Heart left ventricle (tissue), 16 donors: Measurements from ENCODE around the gene CLDN16. TPM values are rescaled to one million over a fixed set of nuclear protein-coding genes. Genes with fewer than 3 reads are reported as not detected.

Source experiments
- ATAC-seq, 4 donors: fragments of 200-7000 bp; cut with Tn5 transposase; one replicate each; pipeline ENCODE4 v1.9.1; 2020 to 2022; ENCODE audit warnings: moderate library complexity in 4 of 4, mild to moderate bottlenecking in 3 of 4, moderate number of reproducible peaks in 1 of 4
- DNase-seq, 5 donors: peaks; one replicate each; pipeline ENCODE4 v3.0.0-alpha.2; 2020
- H3K27ac ChIP-seq, 12 donors: fragments of 200-600 bp; sonication (generic) in 4 of 12; one replicate each; pipeline versions ENCODE4 v1.5.0 to v1.8.0; 2016 to 2022; ENCODE audit warnings: mild to moderate bottlenecking in 2 of 12
- H3K27me3 ChIP-seq, 9 donors: fragments of 200-600 bp; sonication (generic) in 2 of 9; one replicate each; pipeline versions ENCODE4 v1.5.1 to v1.8.0; 2016 to 2022; ENCODE audit warnings: mild to moderate bottlenecking in 3 of 9
- H3K36me3 ChIP-seq, 9 donors: fragments of 200-600 bp; sonication (generic) in 2 of 9; one replicate each; pipeline versions ENCODE4 v1.5.0 to v1.8.0; 2018 to 2022; ENCODE audit warnings: mild to moderate bottlenecking in 2 of 9
- H3K4me1 ChIP-seq, 12 donors: fragments of 200-600 bp; sonication (generic) in 4 of 12; one replicate each; pipeline versions ENCODE4 v1.5.0 to v1.8.0; 2016 to 2022; ENCODE audit warnings: mild to moderate bottlenecking in 3 of 12
- H3K4me3 ChIP-seq, 12 donors: fragments of 200-600 bp; sonication (generic) in 4 of 12; one replicate each; pipeline versions ENCODE4 v1.5.0 to v1.8.0; 2017 to 2022; ENCODE audit warnings: mild to moderate bottlenecking in 9 of 12, moderate library complexity in 4 of 12
- H3K9me3 ChIP-seq, 12 donors: fragments of 200-600 bp; sonication (generic) in 4 of 12; one replicate each; pipeline versions ENCODE4 v1.5.0 to v1.8.0; 2016 to 2022; ENCODE audit warnings: mild to moderate bottlenecking in 1 of 12
- POLR2A ChIP-seq, 2 donors: fragments of 450-650 bp; IDR thresholded peaks; one replicate each; pipeline ENCODE4 v1.6.1; 2017; ENCODE audit warnings: antibody characterized with exemption in 2 of 2, mild to moderate bottlenecking in 2 of 2, moderate library complexity in 2 of 2
- WGBS, 4 donors: extraction: QIAGEN DNeasy Blood & Tissue Kit in 2 of 4; methylation state at CpG; one replicate each; pipeline versions ENCODE4 v1.1.5 to v1.1.7; 2013 to 2018; 5-methylcytosine and 5-hydroxymethylcytosine counted together
- intact Hi-C, 10 donors: fragments of 100-400 bp; cut with DNase I; formaldehyde crosslinking; loops; one replicate each; pipeline versions ENCODE4 v1.11.1 to v1.14.2; 2022
- polyA plus RNA-seq, 2 donors: library from polyadenylated mRNA; stranded (reverse); fragments of 200-250 nt; gene quantifications; one replicate each; pipeline ENCODE4 v1.2.3, GENCODE V29; 2013
- total RNA-seq, 9 donors: library from RNA; depleted of rRNA in 2 of 9; stranded (reverse); fragments of >200 nt in 2 of 9; fragmentation: NEBNext Ultra II Directional in 3 of 9; extraction: Animal tissue kit (Norgen Biotek cat#: 25700) in 3 of 9; gene quantifications; one replicate each; pipeline versions ENCODE4 v1.1.0 to v1.2.4, GENCODE V29; 2016 to 2023
- TF ChIP-seq, protein P1 (sequence below), 12 donors: fragments of 200-600 bp; sonication (generic) in 4 of 12; IDR thresholded peaks; one replicate each; pipeline versions ENCODE4 v1.5.0 to v1.8.0; 2018 to 2022; ENCODE audit warnings: antibody characterized with exemption in 12 of 12, mild to moderate bottlenecking in 5 of 12
- donor health status: ischemic (EF 13 %, LVEDD 7.1; RV severe dilation, severe dysfunction).
- donor health status: healthy with polysubstance abuse.
- donor health status: DM: no; HTN: yes; CAD: no.
- donor health status: DM: no; HTN: no; CAD: no.
- donor health status: ischemic (EF 25% LVEDD 6.9; RV normal size, moderate dysfunction).
- donor health status: ischemic (EF 25% LVEDD 5.7; RV mildly dilated, moderate dysfunction).
- donor health status: healthy.
- donor health status: DM: yes; HTN: yes; CAD: no.
- donor health status: ischemic (EF 35%, LVEDD 5.7; RV mildly dilated, moderate dysfunction).
- donor health status: nonischemic (EF 11% LVEDD 7.7; RV severe dilation, severe dysfunction).
- donor health status: DM: yes; HTN: yes; CAD: no.
- donor health status: PGD.
- donor health status: ischemic (EF 29% LVEDD 5.4; RV normal size, mild dysfunction).
- donor health status: nonischemic (EF 23%, LVEDD 6.1; RV moderate dilation, normal function).

CLDN16 gene
- total and polyA plus RNA-seq, 11 donors: 0.41 TPM; not detected in 10

DNA sequence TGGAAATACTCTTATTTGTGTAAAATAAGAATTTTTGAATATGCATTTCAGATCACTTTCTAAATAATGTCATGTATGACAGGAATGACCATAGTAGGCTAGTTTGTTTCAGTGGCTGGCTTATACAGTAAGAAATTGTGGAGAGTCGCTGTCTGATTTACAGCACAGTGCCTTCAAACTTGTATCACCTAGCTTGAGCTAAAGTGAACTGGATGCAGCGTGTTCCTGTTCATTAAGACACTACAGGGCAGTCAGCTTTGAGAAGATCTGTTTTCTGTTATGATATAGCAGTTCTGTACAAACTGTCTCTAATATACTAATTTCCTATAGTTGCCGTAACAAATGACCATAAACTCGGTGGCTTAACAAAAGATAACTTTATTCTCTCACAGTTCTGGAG is 9.9 kb downstream of the CLDN16 start:
- 80 to 86% (median 85%) methylated on average over 4 of the region's 4 CpGs for WGBS, 4 donors
- H3K9me3 ChIP-seq: no peaks in the 10 kb centered on the region
- no peak overlapping the region for H3K27ac ChIP-seq
- no peaks in the 10 kb centered on the region for H3K4me1 ChIP-seq
- ATAC-seq (no peak), DNase-seq (no peak)
- intact Hi-C loops: no loop called here
- TF ChIP-seq, protein P1, sequence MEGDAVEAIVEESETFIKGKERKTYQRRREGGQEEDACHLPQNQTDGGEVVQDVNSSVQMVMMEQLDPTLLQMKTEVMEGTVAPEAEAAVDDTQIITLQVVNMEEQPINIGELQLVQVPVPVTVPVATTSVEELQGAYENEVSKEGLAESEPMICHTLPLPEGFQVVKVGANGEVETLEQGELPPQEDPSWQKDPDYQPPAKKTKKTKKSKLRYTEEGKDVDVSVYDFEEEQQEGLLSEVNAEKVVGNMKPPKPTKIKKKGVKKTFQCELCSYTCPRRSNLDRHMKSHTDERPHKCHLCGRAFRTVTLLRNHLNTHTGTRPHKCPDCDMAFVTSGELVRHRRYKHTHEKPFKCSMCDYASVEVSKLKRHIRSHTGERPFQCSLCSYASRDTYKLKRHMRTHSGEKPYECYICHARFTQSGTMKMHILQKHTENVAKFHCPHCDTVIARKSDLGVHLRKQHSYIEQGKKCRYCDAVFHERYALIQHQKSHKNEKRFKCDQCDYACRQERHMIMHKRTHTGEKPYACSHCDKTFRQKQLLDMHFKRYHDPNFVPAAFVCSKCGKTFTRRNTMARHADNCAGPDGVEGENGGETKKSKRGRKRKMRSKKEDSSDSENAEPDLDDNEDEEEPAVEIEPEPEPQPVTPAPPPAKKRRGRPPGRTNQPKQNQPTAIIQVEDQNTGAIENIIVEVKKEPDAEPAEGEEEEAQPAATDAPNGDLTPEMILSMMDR (IDR thresholded peaks at IDR 0.05): no peak
- no peak for TF ChIP-seq POLR2A (IDR thresholded peaks at IDR 0.05)
- H3K27me3 ChIP-seq: peaks cover 0 to 2% (median 0%) of the 10 kb centered on the region in 9 donors
- H3K36me3 ChIP-seq: no peaks in the 10 kb centered on the region
- H3K4me3 ChIP-seq: no peak overlapping the region

DNA sequence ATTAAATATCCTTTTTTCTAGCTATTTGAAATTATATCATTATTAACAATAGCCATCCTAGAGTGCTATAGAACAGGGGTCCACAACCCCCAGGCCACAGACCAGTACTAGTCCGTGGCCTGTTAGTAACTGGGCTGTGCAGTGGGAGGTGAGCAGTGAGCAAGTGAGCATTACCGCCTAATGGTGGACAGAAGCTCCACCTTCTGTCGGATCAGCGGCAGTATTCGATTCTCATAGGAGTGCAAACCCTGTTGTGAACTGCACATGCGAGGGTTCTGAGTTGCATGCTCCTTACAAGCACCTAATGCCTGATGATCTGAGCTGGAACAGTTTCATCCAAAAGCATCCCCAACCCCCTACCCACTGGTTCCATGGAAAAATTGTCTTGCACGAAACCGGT is 11.7 kb downstream of the CLDN16 start:
- ATAC-seq (no peak), DNase-seq (no peak)
- 95 to 97% (median 96%) methylated on average over 8 of the region's 8 CpGs for WGBS, 4 donors
- intact Hi-C loops: no loop called here
- Histone ChIP-seq H3K9me3 (no peaks in the 10 kb centered on the region), H3K27me3 (peaks cover 0 to 2% (median 0%) of the 10 kb centered on the region in 9 donors), H3K4me1 (no peaks in the 10 kb centered on the region), H3K27ac (no peak overlapping the region), H3K36me3 (no peaks in the 10 kb centered on the region), H3K4me3 (no peak overlapping the region)
- TF ChIP-seq, protein P1 (IDR thresholded peaks at IDR 0.05): no peak
- TF ChIP-seq POLR2A (IDR thresholded peaks at IDR 0.05): no peak

DNA sequence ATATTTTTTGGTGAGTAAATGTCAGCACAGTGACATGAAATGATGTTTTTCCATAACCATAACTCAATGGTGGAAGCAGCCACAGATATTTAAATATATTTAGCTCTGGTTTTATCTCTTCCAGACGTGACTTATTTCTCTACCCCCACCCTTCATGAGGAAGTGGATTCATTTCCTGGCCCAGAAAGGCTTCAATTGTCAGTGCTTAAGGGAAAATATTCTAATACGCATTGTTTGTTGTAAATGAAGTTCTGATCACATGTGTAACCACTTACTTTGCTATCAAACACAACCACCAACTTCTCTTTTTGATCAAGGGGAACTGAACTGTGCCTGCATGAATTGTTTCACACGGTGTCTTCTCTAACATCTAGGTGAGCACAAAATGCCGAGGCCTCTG is 14.0 kb downstream of the CLDN16 start:
- H3K27ac ChIP-seq: no peak overlapping the region
- 39 to 52% (median 46%) methylated on average over 4 of the region's 4 CpGs for WGBS, 4 donors
- H3K9me3 ChIP-seq: no peaks in the 10 kb centered on the region
- intact Hi-C loops: no loop called here
- TF ChIP-seq, protein P1 (IDR thresholded peaks at IDR 0.05): no peak
- no peak for TF ChIP-seq POLR2A (IDR thresholded peaks at IDR 0.05)
- no peaks in the 10 kb centered on the region for H3K27me3 ChIP-seq
- ATAC-seq (no peak), DNase-seq (no peak)
- no peaks in the 10 kb centered on the region for H3K36me3 ChIP-seq
- no peaks in the 10 kb centered on the region for H3K4me1 ChIP-seq
- no peak overlapping the region for H3K4me3 ChIP-seq

DNA sequence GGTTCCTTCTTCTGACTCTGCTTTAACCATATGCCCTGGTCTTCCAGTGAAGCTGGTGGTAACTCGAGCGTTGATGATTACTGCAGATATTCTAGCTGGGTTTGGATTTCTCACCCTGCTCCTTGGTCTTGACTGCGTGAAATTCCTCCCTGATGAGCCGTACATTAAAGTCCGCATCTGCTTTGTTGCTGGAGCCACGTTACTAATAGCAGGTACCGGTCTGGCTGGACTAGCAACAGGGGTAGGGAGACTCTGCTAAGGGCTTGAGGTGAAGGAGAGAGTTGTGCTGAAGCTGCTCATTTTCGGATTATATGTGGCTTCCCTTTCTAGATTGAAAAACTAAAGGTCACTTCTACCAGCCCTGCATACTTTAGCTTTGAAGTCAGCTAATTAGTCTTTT is 16.8 kb downstream of the CLDN16 start:
- no peak overlapping the region for H3K27ac ChIP-seq
- intact Hi-C loops: no loop called here
- H3K36me3 ChIP-seq: no peaks in the 10 kb centered on the region
- ATAC-seq (no peak), DNase-seq (no peak)
- no peaks in the 10 kb centered on the region for H3K27me3 ChIP-seq
- no peak for TF ChIP-seq POLR2A (IDR thresholded peaks at IDR 0.05)
- TF ChIP-seq, protein P1 (IDR thresholded peaks at IDR 0.05): no peak
- no peaks in the 10 kb centered on the region for H3K9me3 ChIP-seq
- no peaks in the 10 kb centered on the region for H3K4me1 ChIP-seq
- 89 to 92% (median 91%) methylated on average over 8 of the region's 8 CpGs for WGBS, 4 donors
- H3K4me3 ChIP-seq: no peak overlapping the region
